GM23248 (cell line): Measurements from ENCODE around the gene PRLH. TPM values are rescaled to one million over a fixed set of nuclear protein-coding genes. Genes with fewer than 3 reads are reported as not detected.

ENCODE experiments used
- DNase-seq: peaks from one replicate; pipeline ENCODE4 v3.0.0-alpha.2; 2015
- H2AFZ ChIP-seq: fragments of 200-600 bp; sonication (generic); 2 replicates; pipeline ENCODE4 v1.6.1; 2016; ENCODE audit warnings: antibody characterized with exemption
- H3F3A ChIP-seq: fragments of 200-600 bp; sonication (generic); 2 replicates; pipeline ENCODE4 v1.6.1; 2016; ENCODE audit warnings: mild to moderate bottlenecking, antibody characterized with exemption, mixed run types; ENCODE audit not compliant: insufficient read depth
- H3K27ac ChIP-seq: fragments of 200-600 bp; sonication (generic); 2 replicates; pipeline ENCODE4 v1.5.1; 2016; ENCODE audit warnings: mild to moderate bottlenecking
- H3K27me3 ChIP-seq: fragments of 200-600 bp; sonication (generic); replicated peaks from 2 replicates; pipeline ENCODE4 v1.6.1; 2016; ENCODE audit warnings: mild to moderate bottlenecking; ENCODE audit not compliant: insufficient read depth
- H3K36me3 ChIP-seq: fragments of 200-600 bp; sonication (generic); 2 replicates; pipeline ENCODE4 v1.6.1; 2016; ENCODE audit warnings: low read depth, mild to moderate bottlenecking
- H3K4me1 ChIP-seq: fragments of 200-600 bp; sonication (generic); 2 replicates; pipeline ENCODE4 v1.6.1; 2016; ENCODE audit warnings: mild to moderate bottlenecking; ENCODE audit not compliant: insufficient read depth
- H3K4me2 ChIP-seq: fragments of 200-600 bp; sonication (generic); one replicate; pipeline ENCODE4 v1.6.1; 2016; ENCODE audit warnings: mild to moderate bottlenecking; ENCODE audit not compliant: unreplicated experiment
- H3K4me3 ChIP-seq: fragments of 200-600 bp; sonication (generic); 2 replicates; pipeline ENCODE4 v1.5.1; 2016; ENCODE audit warnings: mild to moderate bottlenecking
- H3K79me2 ChIP-seq: fragments of 200-600 bp; sonication (generic); 2 replicates; pipeline ENCODE4 v1.6.1; 2016; ENCODE audit warnings: mild to moderate bottlenecking; ENCODE audit not compliant: insufficient read depth
- H3K9ac ChIP-seq: fragments of 200-600 bp; sonication (generic); 2 replicates; pipeline ENCODE4 v1.6.1; 2016; ENCODE audit warnings: mild to moderate bottlenecking
- H3K9me2 ChIP-seq: fragments of 200-600 bp; sonication (generic); 2 replicates; pipeline ENCODE4 v1.6.1; 2016; ENCODE audit warnings: mixed run types, mild to moderate bottlenecking, moderate library complexity; ENCODE audit not compliant: insufficient read depth
- H3K9me3 ChIP-seq: fragments of 200-600 bp; sonication (generic); one replicate; pipeline ENCODE4 v1.6.1; 2017; ENCODE audit warnings: low read depth
- H4K20me1 ChIP-seq: fragments of 200-600 bp; sonication (generic); 2 replicates; pipeline ENCODE4 v1.6.0; 2016; ENCODE audit not compliant: insufficient read depth
- EZH2 ChIP-seq: fragments of 200-600 bp; sonication (generic); IDR thresholded peaks from 2 replicates; pipeline ENCODE4 v1.6.1; 2018; ENCODE audit warnings: antibody characterized with exemption, mild to moderate bottlenecking; ENCODE audit not compliant: insufficient read depth, poor library complexity, severe bottlenecking
- EZH2phosphoT487 ChIP-seq: fragments of 200-600 bp; sonication (generic); IDR thresholded peaks from 2 replicates; pipeline ENCODE4 v1.6.1; 2018; ENCODE audit warnings: antibody characterized with exemption, moderate library complexity, mild to moderate bottlenecking, low read depth; ENCODE audit not compliant: insufficient read depth
- WGBS, 2 experiments: methylation state at CpG; one replicate each; pipeline ENCODE4 v1.1.6; 2015 to 2017; ENCODE audit warnings: low lambda C conversion rate in 2 of 2, low coverage in 1 of 2; ENCODE audit errors: missing lambda C conversion rate in 2 of 2; 5-methylcytosine and 5-hydroxymethylcytosine counted together
- in situ Hi-C: fragments of 300-500 bp; cut with MboI; formaldehyde crosslinking; loops from 2 replicates; pipeline ENCODE4 v1.15.0; 2020
- polyA plus RNA-seq: library from polyadenylated mRNA; unstranded; fragments of >200 nt; fragmentation: Nextera tagmentation; extraction: Ambion mirVana; gene quantifications from 2 replicates; pipeline ENCODE4 v1.2.1, GENCODE V29; 2016
- total RNA-seq: library from RNA; depleted of rRNA; stranded (reverse); fragments of >200 nt; shearing (Covaris generic); gene quantifications from 2 replicates; pipeline ENCODE4 v1.2.3, GENCODE V29; 2014

The PRLH gene
- total and polyA plus RNA-seq, 2 experiments from 2014 or later = not detected

GRCh38 chr2:237540823-237541222 is 25.6 kb upstream of the PRLH start:
- Histone ChIP-seq H3F3A (no peaks in the 10 kb centered on the region), H4K20me1 (no peaks in the 10 kb centered on the region), H3K79me2 (no peaks in the 10 kb centered on the region), H2AFZ (no peak overlapping the region), H3K36me3 (no peaks in the 10 kb centered on the region), H3K9me3 (no peaks in the 10 kb centered on the region), H3K4me3 (no peak overlapping the region), H3K27ac (no peak overlapping the region), H3K4me1 (0 out of 2 replicates have a peak, but pooled peaks cover 5% of the 10 kb centered on the region), H3K9ac (no peak overlapping the region), H3K4me2 (no peak overlapping the region), H3K27me3 (no peaks in the 10 kb centered on the region), H3K9me2 (no peaks in the 10 kb centered on the region)
- in situ Hi-C loops = no loop called here
- 39 to 40% methylated on average over 5 to 6 of the region's 6 CpGs for WGBS, 2 experiments
- TF ChIP-seq EZH2phosphoT487 (no peak), EZH2 (no peak)
- peak; percentile 70 for DNase-seq

GRCh38 chr2:237541243-237541642 is 25.1 kb upstream of the PRLH start:
- Histone ChIP-seq H3K4me1 (0 out of 2 replicates have a peak, but pooled peaks cover 5% of the 10 kb centered on the region), H3K9me3 (no peaks in the 10 kb centered on the region), H3K9ac (no peak overlapping the region), H3K36me3 (no peaks in the 10 kb centered on the region), H3K4me2 (no peak overlapping the region), H3K9me2 (no peaks in the 10 kb centered on the region), H3K27ac (no peak overlapping the region), H2AFZ (no peak overlapping the region), H3K27me3 (no peaks in the 10 kb centered on the region), H4K20me1 (no peaks in the 10 kb centered on the region), H3K79me2 (no peaks in the 10 kb centered on the region), H3F3A (no peaks in the 10 kb centered on the region), H3K4me3 (no peak overlapping the region)
- in situ Hi-C loops = no loop called here
- TF ChIP-seq EZH2phosphoT487 (no peak), EZH2 (no peak)
- no peak for DNase-seq
- WGBS, 2 experiments = 73 to 90% methylated on average over 5 of the region's 5 CpGs

GRCh38 chr2:237542001-237542704 is 24.2 kb upstream of the PRLH start:
- no peak overlapping the region for H3K27ac ChIP-seq
- DNase-seq = no peak
- H4K20me1 ChIP-seq = no peaks in the 10 kb centered on the region
- 0 out of 2 replicates have a peak, but pooled peaks cover 5% of the 10 kb centered on the region for H3K4me1 ChIP-seq
- no peak overlapping the region for H2AFZ ChIP-seq
- no peak overlapping the region for H3K4me2 ChIP-seq
- no peak overlapping the region for H3K4me3 ChIP-seq
- H3K9ac ChIP-seq = no peak overlapping the region
- H3K79me2 ChIP-seq = no peaks in the 10 kb centered on the region
- no peaks in the 10 kb centered on the region for H3K9me3 ChIP-seq
- in situ Hi-C loops = no loop called here
- no peaks in the 10 kb centered on the region for H3F3A ChIP-seq
- 94% methylated on average over 15 to 18 of the region's 18 CpGs for WGBS, 2 experiments
- H3K9me2 ChIP-seq = no peaks in the 10 kb centered on the region
- no peaks in the 10 kb centered on the region for H3K27me3 ChIP-seq
- TF ChIP-seq EZH2 (no peak), EZH2phosphoT487 (no peak)
- H3K36me3 ChIP-seq = no peaks in the 10 kb centered on the region

- no peaks in the 10 kb centered on the region for H3K79me2 ChIP-seq
- DNase-seq = no peak
- no peaks in the 10 kb centered on the region for H3K36me3 ChIP-seq
- no peak overlapping the region for H2AFZ ChIP-seq
- no peaks in the 10 kb centered on the region for H3K9me3 ChIP-seq
- no peaks in the 10 kb centered on the region for H3F3A ChIP-seq
- no peaks in the 10 kb centered on the region for H3K9me2 ChIP-seq
- H3K4me1 ChIP-seq = no peaks in the 10 kb centered on the region
- no peaks in the 10 kb centered on the region for H3K27me3 ChIP-seq
- TF ChIP-seq EZH2phosphoT487 = no peak
- no peak overlapping the region for H3K4me3 ChIP-seq
- no peak overlapping the region for H3K4me2 ChIP-seq
- no peaks in the 10 kb centered on the region for H4K20me1 ChIP-seq
- in situ Hi-C loops = no loop called here
- 80 to 88% methylated on average over 8 of the region's 8 CpGs for whole genome bisulfite sequencing, 2 experiments
- H3K9ac ChIP-seq = no peak overlapping the region
- H3K27ac ChIP-seq = no peak overlapping the region
Measured at GRCh38 chr2:237546040-237546875, 20.1 kb upstream of the PRLH start.
